Hippocampal formation (tissue), 2 donors: ENCODE results near the gene PARG.
"Not testable (repeated sequence)": the region's sequence is repeated elsewhere in the genome, so short reads cannot be mapped to it uniquely, and the experiment has no call there.

Experiments
- DNase-seq, 2 donors: peaks; one replicate each; lab custom pipeline; 2025; lab: John Stamatoyannopoulos, UW

Gene PARG

GRCh38 chr10:49903829-49904228, 38.0 kb downstream of the PARG start:
- not testable (repeated sequence) for DNase-seq

GRCh38 chr10:49900406-49900805, 41.4 kb downstream of the PARG start:
- DNase-seq: not testable (repeated sequence)

- DNase-seq: not testable (repeated sequence)
Observed at GRCh38 chr10:49899999-49900398, 41.8 kb downstream of the PARG start.

GRCh38 chr10:49890025-49890424, 51.8 kb downstream of the PARG start:
- not testable (repeated sequence) for DNase-seq

GRCh38 chr10:49884739-49885331, 57.0 kb downstream of the PARG start:
- DNase-seq: not testable (repeated sequence)

GRCh38 chr10:49883852-49884251, 58.0 kb downstream of the PARG start:
- not testable (repeated sequence) for DNase-seq

- not testable (repeated sequence) for DNase-seq
Observed at GRCh38 chr10:49882327-49882726, 59.5 kb downstream of the PARG start.

- not testable (repeated sequence) for DNase-seq
Observed at GRCh38 chr10:49872740-49873139, 69.1 kb downstream of the PARG start.

GRCh38 chr10:49871462-49871861, 70.4 kb downstream of the PARG start:
- DNase-seq: not testable (repeated sequence)

GRCh38 chr10:49859933-49860332, 81.9 kb downstream of the PARG start:
- not testable (repeated sequence) for DNase-seq

- DNase-seq: not testable (repeated sequence)
Observed at GRCh38 chr10:49858697-49859382, 83.0 kb downstream of the PARG start.

GRCh38 chr10:49849520-49849919, 92.3 kb downstream of the PARG start:
- DNase-seq: not testable (repeated sequence)

GRCh38 chr10:49844775-49845595, 96.8 kb downstream of the PARG start:
- no peak for DNase-seq

- DNase-seq: not testable (repeated sequence)
Observed at GRCh38 chr10:49842333-49842628, 99.5 kb downstream of the PARG start.

- DNase-seq: no peak
Observed at GRCh38 chr10:49841615-49842332, 100.1 kb downstream of the PARG start.

- no peak for DNase-seq
Observed at GRCh38 chr10:49837685-49838084, 104.1 kb downstream of the PARG start.

- DNase-seq: no peak
Observed at GRCh38 chr10:49837051-49837478, 104.8 kb downstream of the PARG start.

GRCh38 chr10:49834976-49835375, 106.9 kb downstream of the PARG start:
- DNase-seq: no peak

GRCh38 chr10:49834201-49834600, 107.6 kb downstream of the PARG start:
- no peak for DNase-seq

- no peak for DNase-seq
Observed at GRCh38 chr10:49833168-49833567, 108.7 kb downstream of the PARG start.

- DNase-seq: no peak
Observed at GRCh38 chr10:49831352-49832035, 110.3 kb downstream of the PARG start.

GRCh38 chr10:49830846-49831245, 111.0 kb downstream of the PARG start:
- DNase-seq: no peak
